ENCODE measurements around the gene ELL. TPM values are rescaled to one million over a fixed set of nuclear protein-coding genes. Genes with fewer than 3 reads are reported as not detected.

The ELL gene
- total RNA-seq, 1 donor from 2014 or later: 27.0 TPM

- intact Hi-C loops (cut with micrococcal nuclease): no loop called here
- Mint-ChIP-seq H3K4me1 (ENCODE audit: low read depth) (peaks cover 40% of the 10 kb centered on the region), H3K4me3 (ENCODE audit: low read depth) (no peak overlapping the region), H3K9me3 (no peaks in the 10 kb centered on the region), H3K36me3 (ENCODE audit: low read depth) (peaks cover 13% of the 10 kb centered on the region), H3K27ac (no peak overlapping the region), H3K27me3 (ENCODE audit: low read depth) (no peaks in the 10 kb centered on the region)
- DNase-seq (ENCODE audit: low spot score): no peak
Observed at GRCh38 chr19:18424890-18425514, 96.9 kb downstream of the ELL start.

GRCh38 chr19:18424122-18424889 lies 97.6 kb downstream of the ELL start:
- peaks cover 38% of the 10 kb centered on the region for H3K4me1 Mint-ChIP-seq (ENCODE audit: low read depth)
- H3K27ac Mint-ChIP-seq: peak overlapping the region; percentile 38
- intact Hi-C loops (cut with micrococcal nuclease): no loop called here
- DNase-seq (ENCODE audit: low spot score): no peak
- no peaks in the 10 kb centered on the region for H3K27me3 Mint-ChIP-seq (ENCODE audit: low read depth)
- H3K36me3 Mint-ChIP-seq (ENCODE audit: low read depth): peaks cover 13% of the 10 kb centered on the region
- H3K4me3 Mint-ChIP-seq (ENCODE audit: low read depth): peak overlapping the region; percentile 13
- H3K9me3 Mint-ChIP-seq: no peaks in the 10 kb centered on the region

GRCh38 chr19:18423258-18424020 lies 98.4 kb downstream of the ELL start:
- Mint-ChIP-seq H3K27ac (peak overlapping the region; percentile 88), H3K4me1 (ENCODE audit: low read depth) (peaks cover 43% of the 10 kb centered on the region), H3K9me3 (no peaks in the 10 kb centered on the region), H3K4me3 (ENCODE audit: low read depth) (peak overlapping the region; percentile 88), H3K36me3 (ENCODE audit: low read depth) (peaks cover 13% of the 10 kb centered on the region), H3K27me3 (ENCODE audit: low read depth) (no peaks in the 10 kb centered on the region)
- no peak for DNase-seq (ENCODE audit: low spot score)
- intact Hi-C loops (cut with micrococcal nuclease): no loop called here

- H3K4me1 Mint-ChIP-seq (ENCODE audit: low read depth): peaks cover 50% of the 10 kb centered on the region
- H3K4me3 Mint-ChIP-seq (ENCODE audit: low read depth): peak overlapping the region; percentile 88
- H3K36me3 Mint-ChIP-seq (ENCODE audit: low read depth): peaks cover 13% of the 10 kb centered on the region
- no peaks in the 10 kb centered on the region for H3K9me3 Mint-ChIP-seq
- DNase-seq (ENCODE audit: low spot score): peak; percentile 50
- intact Hi-C loops (cut with micrococcal nuclease): no loop called here
- peak overlapping the region; percentile 88 for H3K27ac Mint-ChIP-seq
- no peaks in the 10 kb centered on the region for H3K27me3 Mint-ChIP-seq (ENCODE audit: low read depth)
Observed at GRCh38 chr19:18422530-18423191, 99.2 kb downstream of the ELL start.

GRCh38 chr19:18421371-18421959 lies 100.4 kb downstream of the ELL start:
- H3K9me3 Mint-ChIP-seq: no peaks in the 10 kb centered on the region
- H3K27ac Mint-ChIP-seq: peak overlapping the region; percentile 89
- peak overlapping the region; percentile 88 for H3K4me3 Mint-ChIP-seq (ENCODE audit: low read depth)
- H3K27me3 Mint-ChIP-seq (ENCODE audit: low read depth): no peaks in the 10 kb centered on the region
- DNase-seq (ENCODE audit: low spot score): no peak
- H3K36me3 Mint-ChIP-seq (ENCODE audit: low read depth): peaks cover 13% of the 10 kb centered on the region
- intact Hi-C loops (cut with micrococcal nuclease): no loop called here
- peaks cover 57% of the 10 kb centered on the region for H3K4me1 Mint-ChIP-seq (ENCODE audit: low read depth)

- Mint-ChIP-seq H3K36me3 (ENCODE audit: low read depth) (peaks cover 13% of the 10 kb centered on the region), H3K27me3 (ENCODE audit: low read depth) (no peaks in the 10 kb centered on the region), H3K4me1 (ENCODE audit: low read depth) (peaks cover 60% of the 10 kb centered on the region), H3K4me3 (ENCODE audit: low read depth) (peak overlapping the region; percentile 88), H3K9me3 (no peaks in the 10 kb centered on the region), H3K27ac (peak overlapping the region; percentile 89)
- intact Hi-C loops (cut with micrococcal nuclease): no loop called here
- no peak for DNase-seq (ENCODE audit: low spot score)
Observed at GRCh38 chr19:18420930-18421329, 100.9 kb downstream of the ELL start.

- Mint-ChIP-seq H3K4me3 (ENCODE audit: low read depth) (peak overlapping the region; percentile 88), H3K4me1 (ENCODE audit: low read depth) (peaks cover 64% of the 10 kb centered on the region), H3K9me3 (no peaks in the 10 kb centered on the region), H3K27me3 (ENCODE audit: low read depth) (no peaks in the 10 kb centered on the region), H3K27ac (peak overlapping the region; percentile 54), H3K36me3 (ENCODE audit: low read depth) (peaks cover 11% of the 10 kb centered on the region)
- DNase-seq (ENCODE audit: low spot score): no peak
- intact Hi-C loops (cut with micrococcal nuclease): no loop called here
Observed at GRCh38 chr19:18419699-18420460, 102.0 kb downstream of the ELL start.

- peaks cover 11% of the 10 kb centered on the region for H3K36me3 Mint-ChIP-seq (ENCODE audit: low read depth)
- intact Hi-C loops (cut with micrococcal nuclease): no loop called here
- peaks cover 70% of the 10 kb centered on the region for H3K4me1 Mint-ChIP-seq (ENCODE audit: low read depth)
- peak within 1 kb of the TSS; percentile 82 for H3K27ac Mint-ChIP-seq
- peak; percentile 74 for DNase-seq (ENCODE audit: low spot score)
- peak within 1 kb of the TSS; percentile 88 for H3K4me3 Mint-ChIP-seq (ENCODE audit: low read depth)
- H3K9me3 Mint-ChIP-seq: no peaks in the 10 kb centered on the region
- H3K27me3 Mint-ChIP-seq (ENCODE audit: low read depth): no peaks in the 10 kb centered on the region
Observed at GRCh38 chr19:18419195-18419698, 102.6 kb downstream of the ELL start, which contains the start of gene SSBP4. TSS of gene SSBP4 (plus strand) at chr19:18419398. CDS start at chr19:18419649, 251 bp downstream.

- Mint-ChIP-seq H3K9me3 (no peaks in the 10 kb centered on the region), H3K27ac (peak overlapping the region; percentile 82), H3K36me3 (ENCODE audit: low read depth) (peaks cover 11% of the 10 kb centered on the region), H3K27me3 (ENCODE audit: low read depth) (no peaks in the 10 kb centered on the region), H3K4me3 (ENCODE audit: low read depth) (peak overlapping the region; percentile 74), H3K4me1 (ENCODE audit: low read depth) (peaks cover 69% of the 10 kb centered on the region)
- intact Hi-C loops (cut with micrococcal nuclease): no loop called here
- no peak for DNase-seq (ENCODE audit: low spot score)
Observed at GRCh38 chr19:18418483-18419194, 103.2 kb downstream of the ELL start.

GRCh38 chr19:18418029-18418482 lies 103.8 kb downstream of the ELL start:
- peak overlapping the region; percentile 74 for H3K4me3 Mint-ChIP-seq (ENCODE audit: low read depth)
- H3K27me3 Mint-ChIP-seq (ENCODE audit: low read depth): no peaks in the 10 kb centered on the region
- no peak for DNase-seq (ENCODE audit: low spot score)
- H3K9me3 Mint-ChIP-seq: no peaks in the 10 kb centered on the region
- H3K27ac Mint-ChIP-seq: peak overlapping the region; percentile 82
- H3K4me1 Mint-ChIP-seq (ENCODE audit: low read depth): peaks cover 65% of the 10 kb centered on the region
- H3K36me3 Mint-ChIP-seq (ENCODE audit: low read depth): peaks cover 9% of the 10 kb centered on the region
- intact Hi-C loops (cut with micrococcal nuclease): no loop called here
